ENCODE results near the gene CDAN1.

CDAN1 gene

GRCh38 chr15:42704492-42704926 is 32.4 kb downstream of the CDAN1 start:
- in situ Hi-C loops (cut with HindIII; ENCODE audit: low pct_ligation_motif_present, low sequenced_read_pairs), result no loop called here
- TF ChIP-seq CTCF (IDR thresholded peaks at IDR 0.05; ENCODE audit: low read depth, low read length, missing control alignments), result peak; percentile 93
- Histone ChIP-seq H3K4me3 (ENCODE audit: low read depth, low read length) (no peak overlapping the region), H3K27ac (no peak overlapping the region), H3K27me3 (replicated peaks) (no peaks in the 10 kb centered on the region), H3K36me3 (replicated peaks) (no peaks in the 10 kb centered on the region)
- peak; percentile 66 for DNase-seq

- no peaks in the 10 kb centered on the region for H3K27me3 ChIP-seq (replicated peaks)
- H3K27ac ChIP-seq, result no peak overlapping the region
- no peak for DNase-seq
- TF ChIP-seq CTCF (IDR thresholded peaks at IDR 0.05; ENCODE audit: low read depth, low read length, missing control alignments), result no peak
- in situ Hi-C loops (cut with HindIII; ENCODE audit: low pct_ligation_motif_present, low sequenced_read_pairs), result no loop called here
- no peak overlapping the region for H3K4me3 ChIP-seq (ENCODE audit: low read depth, low read length)
- H3K36me3 ChIP-seq (replicated peaks), result no peaks in the 10 kb centered on the region
These were observed 40.3 kb downstream of the CDAN1 start for GRCh38 chr15:42696626-42697025.

- Histone ChIP-seq H3K36me3 (replicated peaks) (no peaks in the 10 kb centered on the region), H3K27me3 (replicated peaks) (no peaks in the 10 kb centered on the region), H3K4me3 (ENCODE audit: low read depth, low read length) (no peak overlapping the region), H3K27ac (no peak overlapping the region)
- in situ Hi-C loops (cut with HindIII; ENCODE audit: low pct_ligation_motif_present, low sequenced_read_pairs), result no loop called here
- TF ChIP-seq CTCF (IDR thresholded peaks at IDR 0.05; ENCODE audit: low read depth, low read length, missing control alignments), result no peak
- no peak for DNase-seq
These were observed 41.3 kb downstream of the CDAN1 start for GRCh38 chr15:42695527-42696071.

- in situ Hi-C loops (cut with HindIII; ENCODE audit: low pct_ligation_motif_present, low sequenced_read_pairs), result no loop called here
- Histone ChIP-seq H3K27ac (no peak overlapping the region), H3K36me3 (replicated peaks) (no peaks in the 10 kb centered on the region), H3K27me3 (replicated peaks) (no peaks in the 10 kb centered on the region), H3K4me3 (ENCODE audit: low read depth, low read length) (no peak overlapping the region)
- no peak for DNase-seq
- TF ChIP-seq CTCF (IDR thresholded peaks at IDR 0.05; ENCODE audit: low read depth, low read length, missing control alignments), result no peak
These were observed 42.5 kb downstream of the CDAN1 start for GRCh38 chr15:42694398-42694797.

GRCh38 chr15:42693942-42694341 is 43.0 kb downstream of the CDAN1 start:
- in situ Hi-C loops (cut with HindIII; ENCODE audit: low pct_ligation_motif_present, low sequenced_read_pairs), result no loop called here
- TF ChIP-seq CTCF (IDR thresholded peaks at IDR 0.05; ENCODE audit: low read depth, low read length, missing control alignments), result no peak
- no peak for DNase-seq
- Histone ChIP-seq H3K4me3 (ENCODE audit: low read depth, low read length) (no peak overlapping the region), H3K27ac (no peak overlapping the region), H3K27me3 (replicated peaks) (no peaks in the 10 kb centered on the region), H3K36me3 (replicated peaks) (no peaks in the 10 kb centered on the region)

GRCh38 chr15:42693496-42693895 is 43.4 kb downstream of the CDAN1 start:
- peaks cover 2% of the 10 kb centered on the region for H3K36me3 ChIP-seq (replicated peaks)
- TF ChIP-seq CTCF (IDR thresholded peaks at IDR 0.05; ENCODE audit: low read depth, low read length, missing control alignments), result no peak
- no peak overlapping the region for H3K4me3 ChIP-seq (ENCODE audit: low read depth, low read length)
- no peak for DNase-seq
- H3K27me3 ChIP-seq (replicated peaks), result no peaks in the 10 kb centered on the region
- in situ Hi-C loops (cut with HindIII; ENCODE audit: low pct_ligation_motif_present, low sequenced_read_pairs), result no loop called here
- no peak overlapping the region for H3K27ac ChIP-seq

Measured in brain microvascular endothelial cell (primary cell).